HG03039 (cell line): ENCODE data around the gene ADH7.

Source experiments
- ATAC-seq: cut with Tn5 transposase; IDR thresholded peaks from one replicate; pipeline ENCODE4 v1.9.1; 2021; ENCODE audit warnings: mild to moderate bottlenecking, moderate library complexity; ENCODE audit not compliant: unreplicated experiment

Gene ADH7

GRCh38 chr4:99435154-99435553, at the start of gene ADH7:
TSS of gene ADH7 (minus strand) at chr4:99435342. CDS start at chr4:99435233, 109 bp downstream.
- no peak for ATAC-seq

GRCh38 chr4:99483636-99484035, 48.5 kb upstream of the ADH7 start:
- no peak for ATAC-seq

GRCh38 chr4:99473131-99473530, 38.0 kb upstream of the ADH7 start:
- ATAC-seq: no peak

GRCh38 chr4:99471896-99472295, 36.8 kb upstream of the ADH7 start:
- ATAC-seq: no peak

- no peak for ATAC-seq
Observed at GRCh38 chr4:99471349-99471748, 36.2 kb upstream of the ADH7 start.

- no peak for ATAC-seq
Observed at GRCh38 chr4:99468889-99469288, 33.7 kb upstream of the ADH7 start.

GRCh38 chr4:99467887-99468286, 32.7 kb upstream of the ADH7 start:
- ATAC-seq: no peak

GRCh38 chr4:99463566-99463965, 28.4 kb upstream of the ADH7 start:
- ATAC-seq: no peak

GRCh38 chr4:99462875-99463464, 27.8 kb upstream of the ADH7 start:
- ATAC-seq: peak; percentile 97

- no peak for ATAC-seq
Observed at GRCh38 chr4:99461623-99462401, 26.7 kb upstream of the ADH7 start.

- no peak for ATAC-seq
Observed at GRCh38 chr4:99459546-99460042, 24.5 kb upstream of the ADH7 start.

- no peak for ATAC-seq
Observed at GRCh38 chr4:99458911-99459447, 23.8 kb upstream of the ADH7 start.

- no peak for ATAC-seq
Observed at GRCh38 chr4:99457676-99458075, 22.5 kb upstream of the ADH7 start.

GRCh38 chr4:99457270-99457669, 22.1 kb upstream of the ADH7 start:
- no peak for ATAC-seq

- no peak for ATAC-seq
Observed at GRCh38 chr4:99447513-99447912, 12.4 kb upstream of the ADH7 start.

- ATAC-seq: peak; percentile 73
Observed at GRCh38 chr4:99447079-99447478, 11.9 kb upstream of the ADH7 start.

- ATAC-seq: no peak
Observed at GRCh38 chr4:99438405-99438780, 3.3 kb upstream of the ADH7 start.

GRCh38 chr4:99437723-99438404, 2.7 kb upstream of the ADH7 start:
- ATAC-seq: no peak

GRCh38 chr4:99436976-99437722, 2.0 kb upstream of the ADH7 start:
- ATAC-seq: no peak

- ATAC-seq: no peak
Observed at GRCh38 chr4:99436462-99436861, 1.3 kb upstream of the ADH7 start.

- ATAC-seq: no peak
Observed at GRCh38 chr4:99430106-99430505, 5.0 kb downstream of the ADH7 start.
